Measurements from ENCODE around the gene KIF1B. TPM values are rescaled to one million over a fixed set of nuclear protein-coding genes. Genes with fewer than 3 reads are reported as not detected.

The KIF1B gene
- total and polyA plus RNA-seq, 9 of the 15 experiments (the other 6 are each of a cell fraction or from before 2014, with no cell fraction given), result 2.8 to 19.8 (median 11.9) TPM

GRCh38 chr1:10322821-10323220 lies 112.5 kb downstream of the KIF1B start (continued):
- TF ChIP-seq RBM17 (IDR thresholded peaks at IDR 0.05; ENCODE audit: borderline replicate concordance, low read depth, low read length) (no peak), SMAD1 (IDR thresholded peaks at IDR 0.05; ENCODE audit: low read depth, low read length, partially characterized antibody) (no peak), ZMIZ1 (IDR thresholded peaks at IDR 0.05; ENCODE audit: low read depth in 2 of 2, low read length in 2 of 2) (no peak), ATF7 (IDR thresholded peaks at IDR 0.05) (no peak)

GRCh38 chr1:10324627-10325026 lies 114.3 kb downstream of the KIF1B start:
- Histone ChIP-seq H4K20me1 (replicated peaks; ENCODE audit: control insufficient read depth, insufficient read depth, low read length) (no peaks in the 10 kb centered on the region), H3K4me1 (replicated peaks in 1 of 2; ENCODE audit: control insufficient read depth in 2 of 2, insufficient read depth in 2 of 2, low read length in 2 of 2) (peaks cover 0 to 9% of the 10 kb centered on the region in 2 experiments; a peak in 2 of 5 replicates), H3K27ac (ENCODE audit: extremely low read depth, low read depth, low read length) (no peak overlapping the region), H3K27me3 (ENCODE audit: control insufficient read depth in 2 of 2, insufficient read depth in 2 of 2, low read length in 2 of 2) (no peaks in the 10 kb centered on the region), H3K36me3 (ENCODE audit: control insufficient read depth, insufficient read depth, low read length) (peaks cover 12% of the 10 kb centered on the region; the same call in 1 of the 3 replicates), H3K4me2 (ENCODE audit: insufficient read depth, low read length) (no peak overlapping the region), H3K79me2 (ENCODE audit: control insufficient read depth, insufficient read depth, low read length) (no peaks in the 10 kb centered on the region), H3K9ac (ENCODE audit: insufficient read depth in 1 of 2, low read depth in 2 of 2, low read length in 2 of 2) (no peak overlapping the region), H3K9me1 (ENCODE audit: control insufficient read depth, insufficient read depth, low read length) (no peaks in the 10 kb centered on the region), H3K9me3 (replicated peaks; ENCODE audit: control insufficient read depth, insufficient read depth, low read depth, low read length) (no peaks in the 10 kb centered on the region), H2AFZ (ENCODE audit: low read depth, low read length) (no peak overlapping the region), H3K4me3 (no peak overlapping the region)
- ChIA-PET CTCF (ENCODE audit: low intra/inter-chr PET ratio) (no interaction called here), POLR2A (interaction anchor here (0.6 kb wide), 1 partner anchor 23 kb away, joined by 4 read pairs; no protein-coding TSS in a partner anchor)
- WGBS (ENCODE audit: insufficient coverage, low coverage, missing lambda C conversion rate), result 91% methylated on average over 6 of the region's 6 CpGs
- no peak for ATAC-seq
- FAIRE-seq, result no peak
- BruUV-seq (replicated peaks), result no TSS peak
- in situ Hi-C loops (cut with MboI) (no loop called here), intact Hi-C loops (cut with micrococcal nuclease) (loop anchor here (5.0 kb wide), 1 partner anchor 112 kb away; the partner anchor contains the start of gene KIF1B)
- DNase-seq (ENCODE audit: extremely low read depth in 1 of 4, low spot score in 3 of 4), result no peak
- TF ChIP-seq EP300 (IDR thresholded peaks at IDR 0.05; ENCODE audit: low read length), result no peak
- no peak for TF ChIP-seq CBX5 (IDR thresholded peaks at IDR 0.05; ENCODE audit: borderline replicate concordance, low read depth)
- TF ChIP-seq NFIX (CRISPR knock-in tag; IDR thresholded peaks at IDR 0.05; ENCODE audit: low read depth), result no peak
- no peak for TF ChIP-seq DNMT1 (IDR thresholded peaks at IDR 0.05)
- no peak for TF ChIP-seq ZBTB8A (IDR thresholded peaks at IDR 0.05; ENCODE audit: partially characterized antibody)
- TF ChIP-seq MED1 (CRISPR knock-in tag; IDR thresholded peaks at IDR 0.05; ENCODE audit: borderline replicate concordance), result no peak
- no peak for TF ChIP-seq SNIP1 (IDR thresholded peaks at IDR 0.05; ENCODE audit: low read depth)
- TF ChIP-seq XRCC3 (IDR thresholded peaks at IDR 0.05), result no peak
- TF ChIP-seq ZC3H8 (IDR thresholded peaks at IDR 0.05), result no peak
- TF ChIP-seq NEUROD1 (IDR thresholded peaks at IDR 0.05; ENCODE audit: borderline replicate concordance, low read depth, low read length, partially characterized antibody), result no peak
- no peak for TF ChIP-seq CBX3 (IDR thresholded peaks at IDR 0.05; ENCODE audit: borderline replicate concordance in 1 of 2, low read length in 2 of 2)
- no peak for TF ChIP-seq MAX (CRISPR knock-in tag; IDR thresholded peaks at IDR 0.05)
- TF ChIP-seq PHF20 (IDR thresholded peaks at IDR 0.05; ENCODE audit: partially characterized antibody), result no peak
- no peak for TF ChIP-seq ARNT (IDR thresholded peaks at IDR 0.05)
- no peak for TF ChIP-seq NR4A1 (CRISPR knock-in tag; IDR thresholded peaks at IDR 0.05)
- no peak for TF ChIP-seq NR4A1 (tag; IDR thresholded peaks at IDR 0.05)
- no peak for TF ChIP-seq ZNF586 (CRISPR knock-in tag; conservative IDR thresholded peaks at IDR 0.05)
- TF ChIP-seq RBM15 (IDR thresholded peaks at IDR 0.05; ENCODE audit: insufficient read depth, low read length), result no peak
